ENCODE measurements around the gene VEZT. TPM values are rescaled to one million over a fixed set of nuclear protein-coding genes. Genes with fewer than 3 reads are reported as not detected.

VEZT gene
- total and polyA plus RNA-seq, 8 donors, result 14.9 to 44.5 (median 30.0) TPM

- WGBS, 2 donors, result 75 to 82% methylated on average over 6 of the region's 6 CpGs
- no peak for TF ChIP-seq CTCF (IDR thresholded peaks at IDR 0.05)
- FAIRE-seq, result no peak
- Histone ChIP-seq H3K9me3 (no peaks in the 10 kb centered on the region), H3K4me3 (no peak overlapping the region), H3K4me1 (no peaks in the 10 kb centered on the region), H3K27me3 (no peaks in the 10 kb centered on the region), H3K27ac (no peak overlapping the region), H3K36me3 (peaks cover 0 to 21% (median 12%) of the 10 kb centered on the region in 3 donors)
- ATAC-seq, result no peak
- DNase-seq, result no peak
- intact Hi-C loops (cut with DNase I), result no loop called here
Measured at GRCh38 chr12:95282266-95282665, 64.7 kb downstream of the VEZT start.

- no peak overlapping the region for H3K4me3 ChIP-seq
- no peak for DNase-seq
- H3K36me3 ChIP-seq, result peaks cover 0 to 21% (median 12%) of the 10 kb centered on the region in 3 donors
- no peaks in the 10 kb centered on the region for H3K27me3 ChIP-seq
- TF ChIP-seq CTCF (IDR thresholded peaks at IDR 0.05), result no peak
- intact Hi-C loops (cut with DNase I), result no loop called here
- FAIRE-seq, result no peak
- no peak for ATAC-seq
- H3K27ac ChIP-seq, result no peak overlapping the region
- H3K9me3 ChIP-seq, result no peaks in the 10 kb centered on the region
- H3K4me1 ChIP-seq, result no peaks in the 10 kb centered on the region
- WGBS, 2 donors, result 98 to 99% methylated on average over 1 of the region's 1 CpG
Measured at GRCh38 chr12:95283371-95283770, 65.8 kb downstream of the VEZT start.

- Histone ChIP-seq H3K27me3 (no peaks in the 10 kb centered on the region), H3K27ac (no peak overlapping the region), H3K4me1 (no peaks in the 10 kb centered on the region), H3K9me3 (no peaks in the 10 kb centered on the region), H3K4me3 (no peak overlapping the region), H3K36me3 (peaks cover 0 to 21% (median 12%) of the 10 kb centered on the region in 3 donors)
- WGBS, 2 donors, result 91 to 96% methylated on average over 3 of the region's 3 CpGs
- TF ChIP-seq CTCF (IDR thresholded peaks at IDR 0.05), result no peak
- FAIRE-seq (no peak), DNase-seq (no peak), ATAC-seq (no peak)
- intact Hi-C loops (cut with DNase I), result no loop called here
Measured at GRCh38 chr12:95286713-95287112, 69.1 kb downstream of the VEZT start.

GRCh38 chr12:95291501-95291900, 73.9 kb downstream of the VEZT start:
- Histone ChIP-seq H3K36me3 (peaks cover 0 to 15% (median 0%) of the 10 kb centered on the region in 3 donors), H3K4me1 (no peaks in the 10 kb centered on the region), H3K4me3 (no peak overlapping the region), H3K9me3 (no peaks in the 10 kb centered on the region), H3K27me3 (no peaks in the 10 kb centered on the region), H3K27ac (no peak overlapping the region)
- DNase-seq, result no peak
- ATAC-seq, result no peak
- FAIRE-seq, result no peak
- no peak for TF ChIP-seq CTCF (IDR thresholded peaks at IDR 0.05)
- intact Hi-C loops (cut with DNase I), result no loop called here
- 98% methylated on average over 2 of the region's 2 CpGs for WGBS, 2 donors

- no peak for FAIRE-seq
- WGBS, 2 donors, result 78 to 80% methylated on average over 5 of the region's 5 CpGs
- Histone ChIP-seq H3K4me1 (no peaks in the 10 kb centered on the region), H3K27me3 (no peaks in the 10 kb centered on the region), H3K9me3 (no peaks in the 10 kb centered on the region), H3K4me3 (no peak overlapping the region), H3K27ac (no peak overlapping the region), H3K36me3 (peaks cover 0 to 29% (median 4%) of the 10 kb centered on the region in 3 donors)
- intact Hi-C loops (cut with DNase I), result no loop called here
- DNase-seq, result no peak
- TF ChIP-seq CTCF (IDR thresholded peaks at IDR 0.05), result no peak
- no peak for ATAC-seq
Measured at GRCh38 chr12:95298916-95299315, 81.3 kb downstream of the VEZT start.
